CD8-positive, alpha-beta memory T cell (primary cell): ENCODE results near the gene DISC1. TPM values are rescaled to one million over a fixed set of nuclear protein-coding genes. Genes with fewer than 3 reads are reported as not detected.

Experiments used
- CTCF ChIA-PET: fragments of 350-600 bp; sonication (Branson Sonifier 250); formaldehyde crosslinking; loops from one replicate; lab custom pipeline; 2021; ENCODE audit warnings: antibody characterized with exemption; lab: Charles Lee
- POLR2A ChIA-PET: fragments of 350-600 bp; sonication (Branson Sonifier 250); formaldehyde crosslinking; loops from one replicate; lab custom pipeline; 2021; ENCODE audit warnings: antibody characterized with exemption; lab: Charles Lee
- DNase-seq, 5 donors: peaks; one replicate each; pipeline versions ENCODE4 v3.0.0 to v3.0.0-alpha.2; 2020 to 2022; ENCODE audit warnings: mixed read lengths in 1 of 5
- H3K27ac ChIP-seq: one replicate; pipeline ENCODE4 v1.7.0; 2013; ENCODE audit warnings: low read depth, mild to moderate bottlenecking, low read length, moderate library complexity
- H3K27me3 ChIP-seq: 2 replicates; pipeline ENCODE4 v1.7.0; 2013; ENCODE audit warnings: low read length, mild to moderate bottlenecking; ENCODE audit not compliant: insufficient read depth, poor library complexity, severe bottlenecking
- H3K36me3 ChIP-seq: 2 replicates; pipeline ENCODE4 v1.7.0; 2013; ENCODE audit warnings: mild to moderate bottlenecking, low read length, moderate library complexity; ENCODE audit not compliant: insufficient read depth
- H3K4me1 ChIP-seq: 2 replicates; pipeline ENCODE4 v1.7.0; 2013; ENCODE audit warnings: mild to moderate bottlenecking, low read length, moderate library complexity; ENCODE audit not compliant: insufficient read depth
- H3K4me3 ChIP-seq: 2 replicates; pipeline ENCODE4 v1.7.0; 2013; ENCODE audit warnings: mild to moderate bottlenecking, low read length
- H3K9me3 ChIP-seq: 2 replicates; pipeline ENCODE4 v1.7.0; 2013; ENCODE audit warnings: mild to moderate bottlenecking, low read length
- H3K27ac Mint-ChIP-seq, 8 donors: one replicate each; pipeline ENCODE4 v1.8.0; 2020 to 2021; ENCODE audit warnings: mixed read lengths in 8 of 8, mild to moderate bottlenecking in 6 of 8, inconsistent platforms in 3 of 8, moderate library complexity in 3 of 8
- H3K27me3 Mint-ChIP-seq, 2 donors: one replicate each; pipeline ENCODE4 v1.8.0; 2020 to 2021; ENCODE audit warnings: mixed read lengths in 2 of 2, mild to moderate bottlenecking in 1 of 2, moderate library complexity in 1 of 2
- H3K36me3 Mint-ChIP-seq, 3 donors: one replicate each; pipeline ENCODE4 v1.8.0; 2020 to 2021; ENCODE audit warnings: mixed read lengths in 3 of 3, inconsistent platforms in 1 of 3, mild to moderate bottlenecking in 1 of 3
- H3K4me1 Mint-ChIP-seq, 3 donors: one replicate each; pipeline ENCODE4 v1.8.0; 2020 to 2021; ENCODE audit warnings: mixed read lengths in 3 of 3, inconsistent platforms in 1 of 3, mild to moderate bottlenecking in 1 of 3
- H3K4me3 Mint-ChIP-seq, 7 donors: one replicate each; pipeline ENCODE4 v1.8.0; 2020 to 2021; ENCODE audit warnings: mixed read lengths in 7 of 7, mild to moderate bottlenecking in 6 of 7, moderate library complexity in 4 of 7, inconsistent platforms in 2 of 7
- H3K9me3 Mint-ChIP-seq, 5 donors: one replicate each; pipeline ENCODE4 v1.8.0; 2020 to 2022; ENCODE audit warnings: mixed read lengths in 5 of 5, mild to moderate bottlenecking in 3 of 5, moderate library complexity in 2 of 5, inconsistent platforms in 1 of 5
- polyA plus RNA-seq: library from polyadenylated mRNA; unstranded; fragments of 300-500 nt; fragmentation: Illumina TruSeq; gene quantifications from one replicate; pipeline ENCODE4 v1.2.3, GENCODE V29; 2021
- total RNA-seq, 2 experiments: library from RNA; stranded (reverse); gene quantifications; one replicate each; pipeline ENCODE4 v1.2.3, GENCODE V29; 2021

Gene DISC1
- total and polyA plus RNA-seq, 3 experiments from 2014 or later: 0.60 to 2.4 (median 1.0) TPM

- no peaks in the 10 kb centered on the region for H3K27me3 Mint-ChIP-seq
Observed at GRCh38 chr1:232090816-232091215, 464.2 kb downstream of the DISC1 start.

More at GRCh38 chr1:232090816-232091215, 464.2 kb downstream of the DISC1 start:
- no peaks in the 10 kb centered on the region for H3K9me3 Mint-ChIP-seq
- H3K4me1 Mint-ChIP-seq: no peaks in the 10 kb centered on the region
- Histone ChIP-seq H3K4me3 (no peak overlapping the region), H3K27me3 (no peaks in the 10 kb centered on the region), H3K36me3 (no peaks in the 10 kb centered on the region), H3K4me1 (no peaks in the 10 kb centered on the region), H3K27ac (no peak overlapping the region), H3K9me3 (no peaks in the 10 kb centered on the region)
- ChIA-PET POLR2A (no interaction called here), CTCF (no interaction called here)
- no peak overlapping the region for H3K4me3 Mint-ChIP-seq
- H3K27ac Mint-ChIP-seq: no peak overlapping the region
- no peak for DNase-seq
- H3K36me3 Mint-ChIP-seq: no peaks in the 10 kb centered on the region

Other genes starting within 250 kb of the DISC1 start
- gene EGLN1, start 204.5 kb upstream of the DISC1 start, total RNA-seq: 10 to 100 TPM; 21.0 to 24.2 TPM
- gene EGLN1, start 204.5 kb upstream of the DISC1 start, polyA plus RNA-seq: 30.9 TPM
- 10 to 100 TPM; 48.0 to 49.8 TPM for gene TSNAX, start 98.1 kb upstream of the DISC1 start, total RNA-seq
- 95.0 TPM for gene TSNAX, start 98.1 kb upstream of the DISC1 start, polyA plus RNA-seq